CD14-positive monocyte (primary cell): Measurements from ENCODE around the gene GNPTG. TPM values are rescaled to one million over a fixed set of nuclear protein-coding genes. Genes with fewer than 3 reads are reported as not detected.

Source experiments
- DNase-seq, 3 donors: peaks; one replicate each; pipeline ENCODE4 v3.0.0-alpha.2; 2011 to 2022
- H2AFZ ChIP-seq: 2 replicates; pipeline ENCODE4 v1.6.0; 2012; ENCODE audit warnings: mild to moderate bottlenecking, low read depth, low read length, inconsistent platforms; ENCODE audit not compliant: insufficient read depth, poor library complexity, severe bottlenecking
- H3K27ac ChIP-seq, 2 donors: 1 replicate in 1 of 2; 2 replicates in 1 of 2; pipeline ENCODE4 v1.5.1; 2012 to 2013; ENCODE audit warnings: low read length in 2 of 2, control low read depth in 1 of 2, inconsistent platforms in 1 of 2, low read depth in 1 of 2, mild to moderate bottlenecking in 1 of 2
- H3K27me3 ChIP-seq, 2 donors: one replicate each; pipeline versions ENCODE4 v1.6.0 to v1.6.1; 2011 to 2013; ENCODE audit warnings: low read length in 2 of 2; ENCODE audit not compliant: control insufficient read depth in 2 of 2, insufficient read depth in 2 of 2
- H3K36me3 ChIP-seq, 2 donors: replicated peaks in 1 of 2; 1 replicate in 1 of 2; 2 replicates in 1 of 2; pipeline versions ENCODE4 v1.5.1 to v1.6.1; 2012 to 2013; ENCODE audit warnings: low read length in 2 of 2, control low read depth in 1 of 2, inconsistent platforms in 1 of 2, mild to moderate bottlenecking in 1 of 2; ENCODE audit not compliant: insufficient read depth in 2 of 2, control insufficient read depth in 1 of 2
- H3K4me1 ChIP-seq, 2 donors: 1 replicate in 1 of 2; 2 replicates in 1 of 2; pipeline versions ENCODE4 v1.5.1 to v1.6.1; 2012 to 2013; ENCODE audit warnings: low read length in 2 of 2, control low read depth in 1 of 2, inconsistent platforms in 1 of 2, mild to moderate bottlenecking in 1 of 2, moderate library complexity in 1 of 2; ENCODE audit not compliant: insufficient read depth in 2 of 2, control insufficient read depth in 1 of 2
- H3K4me2 ChIP-seq: replicated peaks from 2 replicates; pipeline ENCODE3; 2012; ENCODE audit warnings: low read length, moderate library complexity, mild to moderate bottlenecking; ENCODE audit not compliant: poor library complexity, severe bottlenecking; ENCODE audit errors: extremely low read depth
- H3K4me3 ChIP-seq, 3 experiments: fragments of 200-600 bp in 1 of 3; sonication (generic) in 1 of 3; replicated peaks in 1 of 3; 1 replicate in 2 of 3; 2 replicates in 1 of 3; pipeline ENCODE4 v1.5.1; 2011 to 2013; ENCODE audit warnings: low read length in 3 of 3, mild to moderate bottlenecking in 3 of 3, control low read depth in 2 of 3, low read depth in 2 of 3, inconsistent platforms in 1 of 3, moderate library complexity in 1 of 3
- H3K79me2 ChIP-seq: 2 replicates; pipeline ENCODE4 v1.6.0; 2012; ENCODE audit warnings: mild to moderate bottlenecking, control low read depth, inconsistent platforms, low read length, moderate library complexity; ENCODE audit not compliant: insufficient read depth
- H3K9ac ChIP-seq: 2 replicates; pipeline ENCODE4 v1.6.0; 2017; ENCODE audit warnings: low read length, mild to moderate bottlenecking; ENCODE audit not compliant: insufficient read depth, poor library complexity, severe bottlenecking
- H3K9me3 ChIP-seq, 2 donors: replicated peaks in 1 of 2; 1 replicate in 1 of 2; 2 replicates in 1 of 2; pipeline versions ENCODE4 v1.5.1 to v1.6.1; 2012 to 2013; ENCODE audit warnings: low read length in 2 of 2, control low read depth in 1 of 2; ENCODE audit not compliant: control insufficient read depth in 1 of 2, insufficient read depth in 1 of 2
- H4K20me1 ChIP-seq: 2 replicates; pipeline ENCODE4 v1.6.0; 2012; ENCODE audit warnings: mild to moderate bottlenecking, low read length, control low read depth, moderate library complexity; ENCODE audit not compliant: insufficient read depth
- H3K27ac Mint-ChIP-seq, 7 donors: one replicate each; pipeline ENCODE4 v1.8.0; 2020; ENCODE audit warnings: mild to moderate bottlenecking in 7 of 7, mixed read lengths in 7 of 7, moderate library complexity in 6 of 7, inconsistent platforms in 2 of 7
- H3K27me3 Mint-ChIP-seq, 3 donors: one replicate each; pipeline ENCODE4 v1.8.0; 2021 to 2022; ENCODE audit warnings: low read depth in 3 of 3, mild to moderate bottlenecking in 3 of 3, mixed read lengths in 3 of 3, moderate library complexity in 3 of 3, inconsistent platforms in 1 of 3
- H3K36me3 Mint-ChIP-seq, 2 donors: one replicate each; pipeline ENCODE4 v1.8.0; 2020; ENCODE audit warnings: mixed read lengths in 2 of 2, inconsistent platforms in 1 of 2, mild to moderate bottlenecking in 1 of 2
- H3K4me1 Mint-ChIP-seq: one replicate; pipeline ENCODE4 v1.8.0; 2020; ENCODE audit warnings: mild to moderate bottlenecking, mixed read lengths
- H3K4me3 Mint-ChIP-seq, 2 donors: one replicate each; pipeline ENCODE4 v1.8.0; 2020; ENCODE audit warnings: mild to moderate bottlenecking in 2 of 2, mixed read lengths in 2 of 2, moderate library complexity in 1 of 2
- H3K9me3 Mint-ChIP-seq, 7 donors: one replicate each; pipeline ENCODE4 v1.8.0; 2020 to 2022; ENCODE audit warnings: mixed read lengths in 7 of 7, mild to moderate bottlenecking in 6 of 7, moderate library complexity in 6 of 7, inconsistent platforms in 2 of 7
- WGBS: methylation state at CpG from one replicate; pipeline ENCODE4 v1.1.5; 2013; ENCODE audit warnings: missing lambda C conversion rate; ENCODE audit not compliant: insufficient coverage; 5-methylcytosine and 5-hydroxymethylcytosine counted together
- intact Hi-C, 2 donors: fragments of 100-400 bp; cut with micrococcal nuclease; formaldehyde crosslinking; loops; one replicate each; pipeline versions ENCODE4 v1.15.0 to v1.15.1; 2023
- polyA plus RNA-seq, 3 donors: library from polyadenylated mRNA; depleted of rRNA in 1 of 3; unstranded in 2 of 3; stranded (reverse) in 1 of 3; fragments of 300-500 nt in 2 of 3; fragments of >200 nt in 1 of 3; fragmentation: Illumina TruSeq in 2 of 3; gene quantifications; 1 replicate in 2 of 3; 2 replicates in 1 of 3; pipeline ENCODE4 v1.2.3, GENCODE V29; 2012 to 2021
- TF ChIP-seq, protein P1 (sequence below): fragments of 200-600 bp; IDR thresholded peaks from one replicate; pipeline ENCODE4 v1.8.0; 2022; ENCODE audit warnings: antibody characterized with exemption, mild to moderate bottlenecking

The GNPTG gene
- polyA plus RNA-seq, 3 donors = 74.7 to 130 (median 82.5) TPM

DNA sequence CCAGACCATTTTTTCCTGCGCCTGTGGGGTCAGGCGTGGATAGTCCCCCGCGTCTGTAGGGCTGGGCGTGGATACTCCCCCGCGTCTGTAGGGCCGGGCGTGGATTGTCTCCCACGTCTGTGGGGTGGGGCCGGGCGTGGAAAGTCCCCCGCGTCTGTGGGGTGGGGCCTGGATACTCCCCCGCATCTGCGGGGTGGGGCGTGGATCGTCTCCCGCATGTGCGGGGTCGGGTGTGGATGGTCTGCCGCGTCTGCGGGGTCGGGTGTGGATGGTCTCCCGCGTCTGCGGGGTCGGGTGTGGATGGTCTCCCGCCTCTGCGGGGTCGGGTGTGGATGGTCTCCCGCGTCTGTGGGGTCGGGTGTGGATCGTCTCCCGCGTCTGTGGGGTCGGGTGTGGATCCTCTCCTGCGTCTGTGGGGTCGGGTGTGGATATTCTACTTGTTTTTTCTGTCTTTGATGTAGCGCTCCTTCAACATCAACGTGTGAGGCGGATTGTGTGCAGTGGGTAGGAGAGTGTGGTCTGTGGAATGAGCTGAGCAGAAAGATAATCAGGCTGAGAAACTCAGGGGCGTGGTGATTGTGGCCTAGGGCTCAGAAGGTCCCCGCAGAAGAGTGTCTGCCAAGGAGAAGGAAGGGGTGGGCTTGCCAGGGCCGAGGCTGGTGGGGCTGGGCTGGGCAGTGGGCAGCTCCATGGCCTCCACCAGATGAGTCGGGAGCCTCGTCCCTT lies 3.2 kb downstream of the GNPTG start:
- intact Hi-C loops = loop anchor here in 1 of 2 donors (10.0 kb wide), 1 partner anchor 60 kb away; the partner anchor contains the start of gene UNKL
- Histone ChIP-seq H3K4me3 (no peak overlapping the region), H3K4me1 (peaks cover 21 to 32% of the 10 kb centered on the region in 2 donors), H3K36me3 (peaks cover 5 to 10% of the 10 kb centered on the region in 2 donors), H2AFZ (no peak overlapping the region), H3K27ac (no peak overlapping the region), H4K20me1 (peaks cover 92% of the 10 kb centered on the region), H3K27me3 (no peaks in the 10 kb centered on the region), H3K4me2 (no peak overlapping the region), H3K9me3 (no peaks in the 10 kb centered on the region), H3K9ac (peak overlapping the region; percentile 1), H3K79me2 (peaks cover 85% of the 10 kb centered on the region)
- no peak for DNase-seq
- Mint-ChIP-seq H3K4me3 (no peak overlapping the region), H3K36me3 (peaks cover 13 to 32% of the 10 kb centered on the region in 2 donors), H3K4me1 (peaks cover 38% of the 10 kb centered on the region), H3K27me3 (no peaks in the 10 kb centered on the region), H3K9me3 (peaks cover 0 to 4% (median 0%) of the 10 kb centered on the region in 7 donors), H3K27ac (peak overlapping the region in 3 of 7 donors; percentile 11 to 80 (median 36))
- TF ChIP-seq, protein P1, sequence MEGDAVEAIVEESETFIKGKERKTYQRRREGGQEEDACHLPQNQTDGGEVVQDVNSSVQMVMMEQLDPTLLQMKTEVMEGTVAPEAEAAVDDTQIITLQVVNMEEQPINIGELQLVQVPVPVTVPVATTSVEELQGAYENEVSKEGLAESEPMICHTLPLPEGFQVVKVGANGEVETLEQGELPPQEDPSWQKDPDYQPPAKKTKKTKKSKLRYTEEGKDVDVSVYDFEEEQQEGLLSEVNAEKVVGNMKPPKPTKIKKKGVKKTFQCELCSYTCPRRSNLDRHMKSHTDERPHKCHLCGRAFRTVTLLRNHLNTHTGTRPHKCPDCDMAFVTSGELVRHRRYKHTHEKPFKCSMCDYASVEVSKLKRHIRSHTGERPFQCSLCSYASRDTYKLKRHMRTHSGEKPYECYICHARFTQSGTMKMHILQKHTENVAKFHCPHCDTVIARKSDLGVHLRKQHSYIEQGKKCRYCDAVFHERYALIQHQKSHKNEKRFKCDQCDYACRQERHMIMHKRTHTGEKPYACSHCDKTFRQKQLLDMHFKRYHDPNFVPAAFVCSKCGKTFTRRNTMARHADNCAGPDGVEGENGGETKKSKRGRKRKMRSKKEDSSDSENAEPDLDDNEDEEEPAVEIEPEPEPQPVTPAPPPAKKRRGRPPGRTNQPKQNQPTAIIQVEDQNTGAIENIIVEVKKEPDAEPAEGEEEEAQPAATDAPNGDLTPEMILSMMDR = no peak
- 95% methylated on average over 30 of the region's 49 CpGs for WGBS

DNA sequence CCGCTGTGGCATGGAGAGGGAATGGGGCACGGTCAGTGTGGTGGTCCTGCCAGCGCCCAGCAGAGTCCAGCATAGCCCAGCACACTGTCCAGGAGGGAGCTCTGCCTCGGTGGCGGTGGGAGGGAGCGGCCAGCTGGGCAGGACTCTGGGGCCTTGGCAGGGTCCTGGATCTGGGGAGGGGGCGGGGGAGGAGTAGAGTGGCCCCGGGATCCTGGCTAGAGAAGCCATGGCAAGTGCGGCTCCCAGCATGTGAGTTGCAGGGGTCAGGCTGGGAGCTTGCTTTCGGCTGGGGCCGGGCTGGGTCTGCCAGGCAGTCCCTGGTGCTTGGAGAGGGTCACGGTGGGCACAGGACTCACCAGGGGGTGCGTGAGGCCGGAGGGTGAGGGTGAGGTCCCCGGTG lies 3.9 kb downstream of the GNPTG start:
- Mint-ChIP-seq H3K27me3 (no peaks in the 10 kb centered on the region), H3K9me3 (peaks cover 0 to 4% (median 0%) of the 10 kb centered on the region in 7 donors), H3K36me3 (peaks cover 17 to 34% of the 10 kb centered on the region in 2 donors), H3K4me1 (peaks cover 33% of the 10 kb centered on the region), H3K27ac (no peak overlapping the region), H3K4me3 (no peak overlapping the region)
- Histone ChIP-seq H3K4me2 (no peak overlapping the region), H3K4me3 (no peak overlapping the region), H3K27me3 (no peaks in the 10 kb centered on the region), H3K4me1 (peaks cover 18 to 28% of the 10 kb centered on the region in 2 donors), H3K9ac (peak overlapping the region; percentile 1), H3K79me2 (peaks cover 90% of the 10 kb centered on the region), H3K27ac (no peak overlapping the region), H2AFZ (no peak overlapping the region), H3K36me3 (peaks cover 8 to 16% of the 10 kb centered on the region in 2 donors), H3K9me3 (no peaks in the 10 kb centered on the region), H4K20me1 (peaks cover 93% of the 10 kb centered on the region)
- DNase-seq = no peak
- TF ChIP-seq, protein P1 = no peak
- intact Hi-C loops = loop anchor here in 1 of 2 donors (10.0 kb wide), 1 partner anchor 59 kb away; the partner anchor contains the start of gene UNKL
- 98% methylated on average over 15 of the region's 15 CpGs for WGBS
